CD14-positive monocyte (primary cell): ENCODE measurements around the gene SOX5. TPM values are rescaled to one million over a fixed set of nuclear protein-coding genes. Genes with fewer than 3 reads are reported as not detected.

Experiments used
- DNase-seq, 3 donors: peaks; one replicate each; pipeline ENCODE4 v3.0.0-alpha.2; 2011 to 2022
- H2AFZ ChIP-seq: 2 replicates; pipeline ENCODE4 v1.6.0; 2012; ENCODE audit warnings: mild to moderate bottlenecking, low read depth, low read length, inconsistent platforms; ENCODE audit not compliant: insufficient read depth, poor library complexity, severe bottlenecking
- H3K27ac ChIP-seq, 2 donors: 1 replicate in 1 of 2; 2 replicates in 1 of 2; pipeline ENCODE4 v1.5.1; 2012 to 2013; ENCODE audit warnings: low read length in 2 of 2, control low read depth in 1 of 2, inconsistent platforms in 1 of 2, low read depth in 1 of 2, mild to moderate bottlenecking in 1 of 2
- H3K27me3 ChIP-seq, 2 donors: one replicate each; pipeline versions ENCODE4 v1.6.0 to v1.6.1; 2011 to 2013; ENCODE audit warnings: low read length in 2 of 2; ENCODE audit not compliant: control insufficient read depth in 2 of 2, insufficient read depth in 2 of 2
- H3K36me3 ChIP-seq, 2 donors: replicated peaks in 1 of 2; 1 replicate in 1 of 2; 2 replicates in 1 of 2; pipeline versions ENCODE4 v1.5.1 to v1.6.1; 2012 to 2013; ENCODE audit warnings: low read length in 2 of 2, control low read depth in 1 of 2, inconsistent platforms in 1 of 2, mild to moderate bottlenecking in 1 of 2; ENCODE audit not compliant: insufficient read depth in 2 of 2, control insufficient read depth in 1 of 2
- H3K4me1 ChIP-seq, 2 donors: 1 replicate in 1 of 2; 2 replicates in 1 of 2; pipeline versions ENCODE4 v1.5.1 to v1.6.1; 2012 to 2013; ENCODE audit warnings: low read length in 2 of 2, control low read depth in 1 of 2, inconsistent platforms in 1 of 2, mild to moderate bottlenecking in 1 of 2, moderate library complexity in 1 of 2; ENCODE audit not compliant: insufficient read depth in 2 of 2, control insufficient read depth in 1 of 2
- H3K4me2 ChIP-seq: replicated peaks from 2 replicates; pipeline ENCODE3; 2012; ENCODE audit warnings: low read length, moderate library complexity, mild to moderate bottlenecking; ENCODE audit not compliant: poor library complexity, severe bottlenecking; ENCODE audit errors: extremely low read depth
- H3K4me3 ChIP-seq, 3 experiments: fragments of 200-600 bp in 1 of 3; sonication (generic) in 1 of 3; replicated peaks in 1 of 3; 1 replicate in 2 of 3; 2 replicates in 1 of 3; pipeline ENCODE4 v1.5.1; 2011 to 2013; ENCODE audit warnings: low read length in 3 of 3, mild to moderate bottlenecking in 3 of 3, control low read depth in 2 of 3, low read depth in 2 of 3, inconsistent platforms in 1 of 3, moderate library complexity in 1 of 3
- H3K79me2 ChIP-seq: 2 replicates; pipeline ENCODE4 v1.6.0; 2012; ENCODE audit warnings: mild to moderate bottlenecking, control low read depth, inconsistent platforms, low read length, moderate library complexity; ENCODE audit not compliant: insufficient read depth
- H3K9ac ChIP-seq: 2 replicates; pipeline ENCODE4 v1.6.0; 2017; ENCODE audit warnings: low read length, mild to moderate bottlenecking; ENCODE audit not compliant: insufficient read depth, poor library complexity, severe bottlenecking
- H3K9me3 ChIP-seq, 2 donors: replicated peaks in 1 of 2; 1 replicate in 1 of 2; 2 replicates in 1 of 2; pipeline versions ENCODE4 v1.5.1 to v1.6.1; 2012 to 2013; ENCODE audit warnings: low read length in 2 of 2, control low read depth in 1 of 2; ENCODE audit not compliant: control insufficient read depth in 1 of 2, insufficient read depth in 1 of 2
- H4K20me1 ChIP-seq: 2 replicates; pipeline ENCODE4 v1.6.0; 2012; ENCODE audit warnings: mild to moderate bottlenecking, low read length, control low read depth, moderate library complexity; ENCODE audit not compliant: insufficient read depth
- H3K27ac Mint-ChIP-seq, 7 donors: one replicate each; pipeline ENCODE4 v1.8.0; 2020; ENCODE audit warnings: mild to moderate bottlenecking in 7 of 7, mixed read lengths in 7 of 7, moderate library complexity in 6 of 7, inconsistent platforms in 2 of 7
- H3K27me3 Mint-ChIP-seq, 3 donors: one replicate each; pipeline ENCODE4 v1.8.0; 2021 to 2022; ENCODE audit warnings: low read depth in 3 of 3, mild to moderate bottlenecking in 3 of 3, mixed read lengths in 3 of 3, moderate library complexity in 3 of 3, inconsistent platforms in 1 of 3
- H3K36me3 Mint-ChIP-seq, 2 donors: one replicate each; pipeline ENCODE4 v1.8.0; 2020; ENCODE audit warnings: mixed read lengths in 2 of 2, inconsistent platforms in 1 of 2, mild to moderate bottlenecking in 1 of 2
- H3K4me1 Mint-ChIP-seq: one replicate; pipeline ENCODE4 v1.8.0; 2020; ENCODE audit warnings: mild to moderate bottlenecking, mixed read lengths
- H3K4me3 Mint-ChIP-seq, 2 donors: one replicate each; pipeline ENCODE4 v1.8.0; 2020; ENCODE audit warnings: mild to moderate bottlenecking in 2 of 2, mixed read lengths in 2 of 2, moderate library complexity in 1 of 2
- H3K9me3 Mint-ChIP-seq, 7 donors: one replicate each; pipeline ENCODE4 v1.8.0; 2020 to 2022; ENCODE audit warnings: mixed read lengths in 7 of 7, mild to moderate bottlenecking in 6 of 7, moderate library complexity in 6 of 7, inconsistent platforms in 2 of 7
- WGBS: methylation state at CpG from one replicate; pipeline ENCODE4 v1.1.5; 2013; ENCODE audit warnings: missing lambda C conversion rate; ENCODE audit not compliant: insufficient coverage; 5-methylcytosine and 5-hydroxymethylcytosine counted together
- intact Hi-C, 2 donors: fragments of 100-400 bp; cut with micrococcal nuclease; formaldehyde crosslinking; loops; one replicate each; pipeline versions ENCODE4 v1.15.0 to v1.15.1; 2023
- polyA plus RNA-seq, 3 donors: library from polyadenylated mRNA; depleted of rRNA in 1 of 3; unstranded in 2 of 3; stranded (reverse) in 1 of 3; fragments of 300-500 nt in 2 of 3; fragments of >200 nt in 1 of 3; fragmentation: Illumina TruSeq in 2 of 3; gene quantifications; 1 replicate in 2 of 3; 2 replicates in 1 of 3; pipeline ENCODE4 v1.2.3, GENCODE V29; 2012 to 2021
- TF ChIP-seq, protein P1 (sequence below): fragments of 200-600 bp; IDR thresholded peaks from one replicate; pipeline ENCODE4 v1.8.0; 2022; ENCODE audit warnings: antibody characterized with exemption, mild to moderate bottlenecking

The SOX5 gene
- polyA plus RNA-seq, 3 donors = not detected

DNA sequence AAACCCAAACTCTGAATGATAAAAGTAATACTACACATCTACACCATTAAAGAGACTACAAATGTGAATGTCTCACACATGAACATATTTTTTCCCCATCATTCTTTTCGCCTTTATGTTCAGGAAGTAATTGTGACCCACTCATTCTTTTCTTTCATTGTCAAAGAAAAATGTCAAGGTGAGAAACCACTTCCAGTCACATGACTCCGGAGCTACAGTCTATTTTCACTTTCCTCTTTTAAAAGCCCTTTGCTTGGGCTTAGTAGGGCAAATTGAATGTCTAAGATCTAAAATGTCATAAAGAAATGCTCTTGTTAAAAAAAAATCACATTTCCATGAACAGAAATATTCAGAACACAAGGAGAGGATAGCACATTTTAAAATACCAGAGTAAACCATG, 461.3 kb downstream of the SOX5 start:
- H3K9me3 Mint-ChIP-seq = peaks cover 2 to 14% (median 11%) of the 10 kb centered on the region in 7 donors
- Histone ChIP-seq H3K9me3 (peaks cover 12% of the 10 kb centered on the region in 2 donors), H3K4me2 (no peak overlapping the region), H4K20me1 (no peaks in the 10 kb centered on the region), H3K4me3 (no peak overlapping the region), H3K27ac (no peak overlapping the region), H3K4me1 (no peaks in the 10 kb centered on the region), H3K27me3 (no peaks in the 10 kb centered on the region), H2AFZ (no peak overlapping the region), H3K36me3 (no peaks in the 10 kb centered on the region), H3K79me2 (no peaks in the 10 kb centered on the region), H3K9ac (no peak overlapping the region)
- H3K27me3 Mint-ChIP-seq = no peaks in the 10 kb centered on the region
- no peak for DNase-seq
- 67% methylated on average over 1 of the region's 2 CpGs for WGBS
- no peak overlapping the region for H3K4me3 Mint-ChIP-seq
- intact Hi-C loops = no loop called here
- TF ChIP-seq, protein P1, sequence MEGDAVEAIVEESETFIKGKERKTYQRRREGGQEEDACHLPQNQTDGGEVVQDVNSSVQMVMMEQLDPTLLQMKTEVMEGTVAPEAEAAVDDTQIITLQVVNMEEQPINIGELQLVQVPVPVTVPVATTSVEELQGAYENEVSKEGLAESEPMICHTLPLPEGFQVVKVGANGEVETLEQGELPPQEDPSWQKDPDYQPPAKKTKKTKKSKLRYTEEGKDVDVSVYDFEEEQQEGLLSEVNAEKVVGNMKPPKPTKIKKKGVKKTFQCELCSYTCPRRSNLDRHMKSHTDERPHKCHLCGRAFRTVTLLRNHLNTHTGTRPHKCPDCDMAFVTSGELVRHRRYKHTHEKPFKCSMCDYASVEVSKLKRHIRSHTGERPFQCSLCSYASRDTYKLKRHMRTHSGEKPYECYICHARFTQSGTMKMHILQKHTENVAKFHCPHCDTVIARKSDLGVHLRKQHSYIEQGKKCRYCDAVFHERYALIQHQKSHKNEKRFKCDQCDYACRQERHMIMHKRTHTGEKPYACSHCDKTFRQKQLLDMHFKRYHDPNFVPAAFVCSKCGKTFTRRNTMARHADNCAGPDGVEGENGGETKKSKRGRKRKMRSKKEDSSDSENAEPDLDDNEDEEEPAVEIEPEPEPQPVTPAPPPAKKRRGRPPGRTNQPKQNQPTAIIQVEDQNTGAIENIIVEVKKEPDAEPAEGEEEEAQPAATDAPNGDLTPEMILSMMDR = no peak
- no peak overlapping the region for H3K27ac Mint-ChIP-seq
- no peaks in the 10 kb centered on the region for H3K36me3 Mint-ChIP-seq
- H3K4me1 Mint-ChIP-seq = no peaks in the 10 kb centered on the region

DNA sequence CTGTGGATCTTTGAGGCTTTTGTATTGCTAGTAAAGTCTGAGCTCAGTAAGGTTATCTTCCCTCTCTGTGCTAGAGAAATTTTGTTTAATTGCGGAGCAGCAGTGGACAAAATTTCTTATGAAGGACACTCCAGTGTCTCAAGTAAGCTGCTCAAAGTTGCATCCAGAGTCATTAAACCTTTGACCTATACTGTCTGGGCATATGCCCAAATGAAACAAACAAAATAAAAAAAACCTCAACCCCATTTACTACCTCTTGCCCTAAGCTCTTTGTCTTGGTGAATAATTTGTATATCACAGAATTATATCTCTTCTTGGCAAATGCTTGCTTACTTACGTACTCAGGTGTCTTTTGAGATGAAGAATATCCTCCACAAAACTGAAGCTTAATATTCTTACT, 465.2 kb downstream of the SOX5 start:
- Histone ChIP-seq H3K9me3 (peaks cover 3 to 7% of the 10 kb centered on the region in 2 donors), H2AFZ (no peak overlapping the region), H3K79me2 (no peaks in the 10 kb centered on the region), H3K4me1 (no peaks in the 10 kb centered on the region), H3K36me3 (no peaks in the 10 kb centered on the region), H4K20me1 (no peaks in the 10 kb centered on the region), H3K9ac (no peak overlapping the region), H3K4me3 (no peak overlapping the region), H3K4me2 (no peak overlapping the region), H3K27me3 (no peaks in the 10 kb centered on the region), H3K27ac (no peak overlapping the region)
- intact Hi-C loops = no loop called here
- TF ChIP-seq, protein P1 = no peak
- WGBS = no CpG with 5 or more reads among the region's 2 CpGs
- DNase-seq = no peak
- H3K27me3 Mint-ChIP-seq = no peaks in the 10 kb centered on the region
- peaks cover 0 to 7% (median 5%) of the 10 kb centered on the region in 7 donors for H3K9me3 Mint-ChIP-seq
- no peak overlapping the region for H3K4me3 Mint-ChIP-seq
- no peaks in the 10 kb centered on the region for H3K36me3 Mint-ChIP-seq
- H3K27ac Mint-ChIP-seq = no peak overlapping the region
- H3K4me1 Mint-ChIP-seq = no peaks in the 10 kb centered on the region
